ENCODE results near the gene PCOLCE2.

DNA sequence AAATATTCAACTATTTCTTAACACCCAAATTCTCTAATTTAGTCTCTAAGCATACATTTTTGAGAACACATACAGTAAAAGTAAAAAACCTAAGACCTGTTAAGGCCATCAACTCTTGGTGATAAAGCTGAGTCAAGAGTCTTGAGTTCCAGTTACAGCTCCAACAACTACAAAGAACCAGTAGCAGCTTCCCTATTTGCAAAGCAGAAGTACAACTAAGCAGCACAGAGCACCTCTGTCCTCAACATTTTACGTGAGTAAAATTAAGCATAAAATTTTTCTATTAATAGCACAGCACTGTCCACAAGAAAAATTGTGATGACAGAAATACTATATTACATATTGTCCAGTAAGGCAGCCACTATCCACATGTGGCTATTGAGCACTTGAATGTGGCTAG is 4.4 kb downstream of the PCOLCE2 start:
- TF ChIP-seq, protein P1, sequence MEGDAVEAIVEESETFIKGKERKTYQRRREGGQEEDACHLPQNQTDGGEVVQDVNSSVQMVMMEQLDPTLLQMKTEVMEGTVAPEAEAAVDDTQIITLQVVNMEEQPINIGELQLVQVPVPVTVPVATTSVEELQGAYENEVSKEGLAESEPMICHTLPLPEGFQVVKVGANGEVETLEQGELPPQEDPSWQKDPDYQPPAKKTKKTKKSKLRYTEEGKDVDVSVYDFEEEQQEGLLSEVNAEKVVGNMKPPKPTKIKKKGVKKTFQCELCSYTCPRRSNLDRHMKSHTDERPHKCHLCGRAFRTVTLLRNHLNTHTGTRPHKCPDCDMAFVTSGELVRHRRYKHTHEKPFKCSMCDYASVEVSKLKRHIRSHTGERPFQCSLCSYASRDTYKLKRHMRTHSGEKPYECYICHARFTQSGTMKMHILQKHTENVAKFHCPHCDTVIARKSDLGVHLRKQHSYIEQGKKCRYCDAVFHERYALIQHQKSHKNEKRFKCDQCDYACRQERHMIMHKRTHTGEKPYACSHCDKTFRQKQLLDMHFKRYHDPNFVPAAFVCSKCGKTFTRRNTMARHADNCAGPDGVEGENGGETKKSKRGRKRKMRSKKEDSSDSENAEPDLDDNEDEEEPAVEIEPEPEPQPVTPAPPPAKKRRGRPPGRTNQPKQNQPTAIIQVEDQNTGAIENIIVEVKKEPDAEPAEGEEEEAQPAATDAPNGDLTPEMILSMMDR (IDR thresholded peaks at IDR 0.05; ENCODE audit: borderline replicate concordance, extremely low read depth, low read length, poor library complexity, severe bottlenecking), result no peak
- no peak for TF ChIP-seq EZH2 (IDR thresholded peaks at IDR 0.05; ENCODE audit: borderline replicate concordance, low read depth, low read length, severe bottlenecking)
